SH-SY5Y (cell line): ENCODE measurements around the gene TBC1D4.

Experiments
- GATA2 ChIP-seq: IDR thresholded peaks from 2 replicates; pipeline ENCODE4 v1.6.1; 2011; ENCODE audit warnings: mild to moderate bottlenecking, low read depth, low read length
- GATA3 ChIP-seq: IDR thresholded peaks from 2 replicates; pipeline ENCODE4 v1.6.1; 2011; ENCODE audit warnings: low read depth, mild to moderate bottlenecking, low read length, moderate library complexity

DNA sequence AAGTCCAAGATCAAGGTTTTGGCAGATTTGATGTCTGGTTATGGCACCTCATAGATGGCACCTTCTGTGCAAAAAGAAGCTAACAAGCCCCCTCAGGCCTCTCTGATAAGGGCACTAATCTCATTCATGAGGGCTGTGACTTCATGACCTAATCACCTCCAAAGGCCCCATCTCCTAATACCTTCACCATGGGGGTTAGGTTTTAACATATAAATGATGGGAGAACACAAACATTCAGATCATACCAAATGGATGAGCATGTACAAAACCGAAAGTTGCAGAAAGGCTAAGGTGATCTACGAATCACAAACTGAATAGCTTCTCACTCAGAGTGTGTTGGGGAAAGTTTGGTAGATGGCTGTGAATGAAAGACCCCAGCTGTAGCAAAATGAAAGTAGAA, 217.4 kb downstream of the TBC1D4 start:
- TF ChIP-seq GATA3 (no peak), GATA2 (no peak)
